SK-N-SH treated with all-trans-retinoic acid at 6 μM for 48 hours (cell line): ENCODE data around the gene MCRS1.

Experiments used
- ATAC-seq: fragments of 200-7000 bp; cut with Tn5 transposase; 3 replicates; pipeline ENCODE4 v1.9.1; 2020; ENCODE audit warnings: mild to moderate bottlenecking, moderate library complexity
- ARNTL ChIP-seq: fragments of 450-650 bp; formaldehyde crosslinking; IDR thresholded peaks from 2 replicates; pipeline ENCODE4 v1.5.0; 2020; ENCODE audit warnings: low read depth, mild to moderate bottlenecking, moderate library complexity, borderline replicate concordance
- BACH2 ChIP-seq: fragments of 250-450 bp; sonication (Bioruptor Pico); IDR thresholded peaks from 2 replicates; pipeline ENCODE4 v1.9.0; 2021; ENCODE audit warnings: mild to moderate bottlenecking, borderline replicate concordance
- ESRRG ChIP-seq: fragments of 250-450 bp; sonication (Bioruptor Pico); IDR thresholded peaks from 2 replicates; pipeline ENCODE4 v1.6.1; 2021; ENCODE audit warnings: mild to moderate bottlenecking
- GLIS3 ChIP-seq: fragments of 250-450 bp; sonication (Bioruptor Pico); IDR thresholded peaks from 2 replicates; pipeline ENCODE4 v1.5.0; 2020; ENCODE audit warnings: mild to moderate bottlenecking, moderate library complexity
- ISL1 ChIP-seq: fragments of 250-450 bp; sonication (Bioruptor Pico); IDR thresholded peaks from 2 replicates; pipeline ENCODE4 v2.1.2; 2022; ENCODE audit warnings: mild to moderate bottlenecking, moderate library complexity
- OSR1 ChIP-seq: fragments of 250-450 bp; sonication (Bioruptor Pico); IDR thresholded peaks from 2 replicates; pipeline ENCODE4 v1.8.0; 2022; ENCODE audit warnings: moderate library complexity, mild to moderate bottlenecking, inconsistent platforms
- PPARA ChIP-seq: fragments of 250-450 bp; sonication (Bioruptor Pico); IDR thresholded peaks from 2 replicates; pipeline ENCODE4 v1.5.0; 2020; ENCODE audit warnings: mild to moderate bottlenecking, borderline replicate concordance
- RARB ChIP-seq: fragments of 250-450 bp; sonication (Bioruptor Pico); IDR thresholded peaks from 2 replicates; pipeline ENCODE4 v1.8.0; 2021; ENCODE audit warnings: mild to moderate bottlenecking, moderate library complexity
- TCF4 ChIP-seq: fragments of 250-450 bp; sonication (Bioruptor Pico); IDR thresholded peaks from 2 replicates; pipeline ENCODE4 v1.8.0; 2021; ENCODE audit warnings: mild to moderate bottlenecking, moderate library complexity, borderline replicate concordance
- TOX ChIP-seq: fragments of 250-450 bp; sonication (Bioruptor Pico); IDR thresholded peaks from 2 replicates; pipeline ENCODE4 v1.8.0; 2021; ENCODE audit warnings: mild to moderate bottlenecking, moderate library complexity, borderline replicate concordance
- ZFP3 ChIP-seq: fragments of 250-450 bp; sonication (Bioruptor Pico); IDR thresholded peaks from 2 replicates; pipeline ENCODE4 v1.5.0; 2020; ENCODE audit warnings: mild to moderate bottlenecking, moderate library complexity
- ZFP30 ChIP-seq: fragments of 450-650 bp; formaldehyde crosslinking; IDR thresholded peaks from 2 replicates; pipeline ENCODE4 v1.5.0; 2022; ENCODE audit warnings: mild to moderate bottlenecking, moderate library complexity
- ZNF565 ChIP-seq: fragments of 450-650 bp; formaldehyde crosslinking; conservative IDR thresholded peaks from 2 replicates; pipeline ENCODE4 v1.5.0; 2020; ENCODE audit warnings: low read depth, mild to moderate bottlenecking, moderate library complexity
- ZNF70 ChIP-seq: fragments of 450-650 bp; formaldehyde crosslinking; IDR thresholded peaks from 2 replicates; pipeline ENCODE4 v1.5.0; 2020; ENCODE audit warnings: mild to moderate bottlenecking, moderate library complexity
- ZNF8 ChIP-seq: fragments of 450-650 bp; formaldehyde crosslinking; IDR thresholded peaks from 2 replicates; pipeline ENCODE4 v1.5.0; 2020; ENCODE audit warnings: mild to moderate bottlenecking, moderate library complexity
- TF ChIP-seq, protein P1 (sequence below): fragments of 250-450 bp; sonication (Bioruptor Pico); IDR thresholded peaks from 2 replicates; pipeline ENCODE4 v1.8.0; 2021; ENCODE audit warnings: low read depth, mild to moderate bottlenecking, moderate library complexity, borderline replicate concordance
- TF ChIP-seq, protein P2 (sequence below): fragments of 250-450 bp; sonication (Bioruptor Pico); IDR thresholded peaks from 2 replicates; pipeline ENCODE4 v1.5.1; 2021; ENCODE audit warnings: mild to moderate bottlenecking, moderate library complexity
- TF ChIP-seq, protein P3 (sequence below): fragments of 250-450 bp; sonication (Bioruptor Pico); IDR thresholded peaks from 2 replicates; pipeline ENCODE4 v1.5.0; 2020; ENCODE audit warnings: mild to moderate bottlenecking, moderate library complexity

The MCRS1 gene

GRCh38 chr12:49557187-49557916, 10.6 kb downstream of the MCRS1 start:
- no peak; the same call in 2 of the 3 replicates for ATAC-seq
- no peak for TF ChIP-seq BACH2 (CRISPR knock-in tag)
- no peak for TF ChIP-seq ARNTL (CRISPR knock-in tag)
- TF ChIP-seq PPARA (CRISPR knock-in tag): no peak
- no peak for TF ChIP-seq TCF4 (CRISPR knock-in tag)
- TF ChIP-seq, protein P1, sequence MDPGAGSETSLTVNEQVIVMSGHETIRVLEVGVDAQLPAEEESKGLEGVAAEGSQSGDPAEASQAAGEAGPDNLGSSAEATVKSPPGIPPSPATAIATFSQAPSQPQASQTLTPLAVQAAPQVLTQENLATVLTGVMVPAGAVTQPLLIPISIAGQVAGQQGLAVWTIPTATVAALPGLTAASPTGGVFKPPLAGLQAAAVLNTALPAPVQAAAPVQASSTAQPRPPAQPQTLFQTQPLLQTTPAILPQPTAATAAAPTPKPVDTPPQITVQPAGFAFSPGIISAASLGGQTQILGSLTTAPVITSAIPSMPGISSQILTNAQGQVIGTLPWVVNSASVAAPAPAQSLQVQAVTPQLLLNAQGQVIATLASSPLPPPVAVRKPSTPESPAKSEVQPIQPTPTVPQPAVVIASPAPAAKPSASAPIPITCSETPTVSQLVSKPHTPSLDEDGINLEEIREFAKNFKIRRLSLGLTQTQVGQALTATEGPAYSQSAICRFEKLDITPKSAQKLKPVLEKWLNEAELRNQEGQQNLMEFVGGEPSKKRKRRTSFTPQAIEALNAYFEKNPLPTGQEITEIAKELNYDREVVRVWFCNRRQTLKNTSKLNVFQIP (CRISPR knock-in tag): no peak

DNA sequence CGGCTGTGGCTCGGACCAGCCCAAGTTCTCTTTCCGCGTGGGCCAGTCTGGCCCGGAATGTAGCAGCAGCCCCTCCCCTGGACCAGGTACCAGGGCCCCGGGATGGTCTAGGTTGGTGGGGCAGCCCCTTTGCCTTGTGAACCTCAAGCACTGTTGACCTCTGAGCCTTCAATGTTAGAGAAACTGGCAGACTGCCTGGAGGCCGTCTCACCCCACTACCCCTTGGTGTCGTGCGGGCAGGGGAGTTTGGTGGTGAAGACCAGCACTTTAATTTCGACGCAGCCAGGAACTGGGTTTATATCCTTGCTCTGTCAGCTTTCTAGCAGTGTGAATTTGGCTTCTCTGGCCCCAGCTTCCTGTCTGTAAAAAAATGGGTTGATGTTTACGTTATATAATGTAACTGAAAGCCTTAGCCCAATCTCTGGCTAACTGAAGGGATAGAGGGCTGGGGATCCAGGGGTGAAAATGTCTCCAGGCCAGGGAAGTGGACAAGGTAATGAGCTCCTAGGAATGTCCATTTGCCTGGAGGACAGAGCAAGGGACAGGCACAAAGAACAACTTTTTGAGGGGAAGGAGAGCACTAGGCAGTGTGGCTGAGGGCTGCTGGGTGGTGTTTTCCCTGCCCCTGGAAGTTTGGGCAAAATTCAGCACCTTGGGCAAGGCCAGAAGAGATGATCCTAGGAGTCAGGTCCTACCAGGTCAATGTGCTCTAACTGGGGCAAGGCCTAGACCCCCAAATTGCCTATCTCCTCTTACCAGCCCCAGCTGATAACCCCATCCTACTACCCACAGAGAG, 11.4 kb downstream of the MCRS1 start:
- no peak for ATAC-seq
- TF ChIP-seq OSR1 (CRISPR knock-in tag): no peak
- TF ChIP-seq, protein P1 (CRISPR knock-in tag): no peak
- TF ChIP-seq ZFP3 (CRISPR knock-in tag): no peak
- TF ChIP-seq ZNF565 (CRISPR knock-in tag): no peak
- no peak for TF ChIP-seq RARB (CRISPR knock-in tag)
- TF ChIP-seq TCF4 (CRISPR knock-in tag): no peak
- TF ChIP-seq, protein P2, sequence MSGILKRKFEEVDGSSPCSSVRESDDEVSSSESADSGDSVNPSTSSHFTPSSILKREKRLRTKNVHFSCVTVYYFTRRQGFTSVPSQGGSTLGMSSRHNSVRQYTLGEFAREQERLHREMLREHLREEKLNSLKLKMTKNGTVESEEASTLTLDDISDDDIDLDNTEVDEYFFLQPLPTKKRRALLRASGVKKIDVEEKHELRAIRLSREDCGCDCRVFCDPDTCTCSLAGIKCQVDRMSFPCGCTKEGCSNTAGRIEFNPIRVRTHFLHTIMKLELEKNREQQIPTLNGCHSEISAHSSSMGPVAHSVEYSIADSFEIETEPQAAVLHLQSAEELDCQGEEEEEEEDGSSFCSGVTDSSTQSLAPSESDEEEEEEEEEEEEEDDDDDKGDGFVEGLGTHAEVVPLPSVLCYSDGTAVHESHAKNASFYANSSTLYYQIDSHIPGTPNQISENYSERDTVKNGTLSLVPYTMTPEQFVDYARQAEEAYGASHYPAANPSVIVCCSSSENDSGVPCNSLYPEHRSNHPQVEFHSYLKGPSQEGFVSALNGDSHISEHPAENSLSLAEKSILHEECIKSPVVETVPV (CRISPR knock-in tag): no peak
- TF ChIP-seq ISL1 (CRISPR knock-in tag): no peak
- TF ChIP-seq ZNF70 (CRISPR knock-in tag): no peak
- no peak for TF ChIP-seq TOX (CRISPR knock-in tag)
- no peak for TF ChIP-seq GLIS3 (CRISPR knock-in tag)
- TF ChIP-seq ARNTL (CRISPR knock-in tag): no peak
- TF ChIP-seq ZFP30 (CRISPR knock-in tag): no peak
- TF ChIP-seq, protein P3, sequence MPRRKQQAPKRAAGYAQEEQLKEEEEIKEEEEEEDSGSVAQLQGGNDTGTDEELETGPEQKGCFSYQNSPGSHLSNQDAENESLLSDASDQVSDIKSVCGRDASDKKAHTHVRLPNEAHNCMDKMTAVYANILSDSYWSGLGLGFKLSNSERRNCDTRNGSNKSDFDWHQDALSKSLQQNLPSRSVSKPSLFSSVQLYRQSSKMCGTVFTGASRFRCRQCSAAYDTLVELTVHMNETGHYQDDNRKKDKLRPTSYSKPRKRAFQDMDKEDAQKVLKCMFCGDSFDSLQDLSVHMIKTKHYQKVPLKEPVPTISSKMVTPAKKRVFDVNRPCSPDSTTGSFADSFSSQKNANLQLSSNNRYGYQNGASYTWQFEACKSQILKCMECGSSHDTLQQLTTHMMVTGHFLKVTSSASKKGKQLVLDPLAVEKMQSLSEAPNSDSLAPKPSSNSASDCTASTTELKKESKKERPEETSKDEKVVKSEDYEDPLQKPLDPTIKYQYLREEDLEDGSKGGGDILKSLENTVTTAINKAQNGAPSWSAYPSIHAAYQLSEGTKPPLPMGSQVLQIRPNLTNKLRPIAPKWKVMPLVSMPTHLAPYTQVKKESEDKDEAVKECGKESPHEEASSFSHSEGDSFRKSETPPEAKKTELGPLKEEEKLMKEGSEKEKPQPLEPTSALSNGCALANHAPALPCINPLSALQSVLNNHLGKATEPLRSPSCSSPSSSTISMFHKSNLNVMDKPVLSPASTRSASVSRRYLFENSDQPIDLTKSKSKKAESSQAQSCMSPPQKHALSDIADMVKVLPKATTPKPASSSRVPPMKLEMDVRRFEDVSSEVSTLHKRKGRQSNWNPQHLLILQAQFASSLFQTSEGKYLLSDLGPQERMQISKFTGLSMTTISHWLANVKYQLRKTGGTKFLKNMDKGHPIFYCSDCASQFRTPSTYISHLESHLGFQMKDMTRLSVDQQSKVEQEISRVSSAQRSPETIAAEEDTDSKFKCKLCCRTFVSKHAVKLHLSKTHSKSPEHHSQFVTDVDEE: no peak
- no peak for TF ChIP-seq ESRRG (CRISPR knock-in tag)

- TF ChIP-seq, protein P2 (CRISPR knock-in tag): no peak
- TF ChIP-seq, protein P3: no peak
- TF ChIP-seq ZNF8 (CRISPR knock-in tag) (no peak), PPARA (CRISPR knock-in tag) (no peak), TOX (CRISPR knock-in tag) (no peak), GLIS3 (CRISPR knock-in tag) (no peak)
- no peak for ATAC-seq
Measured at GRCh38 chr12:49555631-49556390, 12.1 kb downstream of the MCRS1 start.
